Activated CD4-positive, alpha-beta memory T cell treated with anti-CD3 and anti-CD28 coated beads for 36 hours (primary cell): ENCODE measurements around the gene ZNF783. TPM values are rescaled to one million over a fixed set of nuclear protein-coding genes. Genes with fewer than 3 reads are reported as not detected.

Experiments used
- total RNA-seq, 2 experiments: library from RNA; stranded (reverse); gene quantifications; one replicate each; pipeline ENCODE4 v1.2.3, GENCODE V29; 2021

Gene ZNF783
- total RNA-seq, 2 experiments from 2014 or later, result 15.5 to 17.1 TPM

Other genes starting within 250 kb of the ZNF783 start
- 100 to 1,000 TPM; 108 to 112 TPM for gene PDIA4, start 233.7 kb upstream of the ZNF783 start, total RNA-seq
- gene ZNF786, start 171.5 kb upstream of the ZNF783 start, total RNA-seq, result 1 to 10 TPM; 4.5 to 6.1 TPM
- gene ZNF425, start 135.9 kb upstream of the ZNF783 start, total RNA-seq, result under 1 TPM; 0.74 to 0.75 TPM
- 1 to 10 TPM; 8.4 to 9.4 TPM for gene ZNF398, start 114.7 kb upstream of the ZNF783 start, total RNA-seq
- gene ZNF282, start 66.7 kb upstream of the ZNF783 start, total RNA-seq, result 10 to 100 TPM; 61.7 to 61.9 TPM
- 10 to 100 TPM; 21.5 to 21.9 TPM for gene ZNF212, start 22.5 kb upstream of the ZNF783 start, total RNA-seq
- gene ZNF777, start 198.9 kb downstream of the ZNF783 start, total RNA-seq, result 10 to 100 TPM; 10.1 to 11.4 TPM
- 10 to 100 TPM; 13.5 to 14.9 TPM for gene ZNF746, start 235.6 kb downstream of the ZNF783 start, total RNA-seq